Stimulated activated CD4-positive, alpha-beta T cell treated with anti-CD3 and anti-CD28 coated beads, TNF-alpha, amount 100 ng/mL, for 1 hour (primary cell): Measurements from ENCODE around the gene TSPAN9.

Experiments
- DNase-seq, 3 donors: peaks; one replicate each; pipeline ENCODE4 v3.0.0-alpha.2; 2020; ENCODE audit warnings: low read depth in 3 of 3, low spot score in 1 of 3

Gene TSPAN9

GRCh38 chr12:3075315-3075714 is 1.9 kb upstream of the TSPAN9 start:
- DNase-seq: no peak

- DNase-seq: peak in 1 of 3 donors; percentile 4
Observed at GRCh38 chr12:3077572-3078081, 448 bp downstream of the TSPAN9 start.

DNA sequence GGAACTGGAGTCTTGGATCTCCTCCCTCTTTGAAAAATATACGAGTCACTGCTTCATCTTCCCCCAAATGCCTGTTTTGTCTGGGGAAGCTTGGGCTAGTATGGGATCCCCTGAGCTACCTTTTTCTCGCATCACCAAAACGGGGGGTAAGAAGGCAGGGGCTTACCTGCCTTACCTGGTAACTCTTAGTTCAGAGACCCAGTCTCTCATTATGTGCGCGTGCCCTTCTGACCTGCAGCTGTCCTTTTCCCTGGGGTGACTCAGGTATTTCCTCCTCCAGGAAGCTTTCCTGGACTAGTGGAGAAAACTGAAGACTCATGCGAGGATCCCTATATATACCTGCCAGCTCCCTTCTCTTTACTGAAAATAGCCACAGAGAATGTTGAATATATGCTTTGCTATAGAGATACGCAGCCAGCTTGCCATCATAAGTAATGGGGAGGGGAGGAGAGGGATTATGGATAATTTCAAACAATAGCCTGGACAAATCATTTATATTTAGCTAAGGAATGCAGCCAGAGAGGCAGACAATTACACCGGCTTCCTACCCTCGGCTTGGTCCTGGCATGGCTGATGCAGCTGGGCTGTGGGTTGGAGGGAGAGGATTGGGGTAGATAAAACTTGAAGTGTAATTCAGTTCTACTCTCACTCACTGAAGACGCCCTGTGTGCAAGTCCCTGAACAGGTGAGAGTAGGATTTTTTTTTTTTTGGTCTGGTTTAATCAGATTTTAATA is 1.1 kb downstream of the TSPAN9 start:
- DNase-seq: no peak

- DNase-seq: no peak
Observed at GRCh38 chr12:3081091-3081490, 3.9 kb downstream of the TSPAN9 start.

GRCh38 chr12:3081886-3082285 is 4.7 kb downstream of the TSPAN9 start:
- no peak for DNase-seq

GRCh38 chr12:3083241-3083920 is 6.2 kb downstream of the TSPAN9 start:
- no peak for DNase-seq

DNA sequence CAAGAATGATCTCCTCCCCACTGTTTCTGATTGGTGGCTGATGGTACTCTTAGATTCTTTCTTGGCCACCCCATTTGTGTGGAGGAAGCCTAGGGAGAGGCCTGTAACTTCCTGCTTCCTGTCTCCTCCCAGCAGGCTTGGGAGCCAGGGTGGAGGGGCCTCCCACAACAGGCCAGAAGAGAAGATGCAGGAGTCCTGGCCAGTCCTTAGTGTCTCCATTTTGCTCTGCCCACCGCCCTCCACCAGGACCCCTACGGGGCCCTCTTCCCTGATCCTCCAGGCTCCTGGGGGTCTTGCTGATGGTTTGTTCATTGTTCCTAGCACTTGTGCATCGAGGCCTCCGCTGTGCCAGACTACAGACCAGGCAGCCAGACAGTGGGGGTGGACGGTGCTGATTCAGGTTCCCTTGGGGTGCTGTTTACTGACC is 6.8 kb downstream of the TSPAN9 start:
- DNase-seq: no peak

DNA sequence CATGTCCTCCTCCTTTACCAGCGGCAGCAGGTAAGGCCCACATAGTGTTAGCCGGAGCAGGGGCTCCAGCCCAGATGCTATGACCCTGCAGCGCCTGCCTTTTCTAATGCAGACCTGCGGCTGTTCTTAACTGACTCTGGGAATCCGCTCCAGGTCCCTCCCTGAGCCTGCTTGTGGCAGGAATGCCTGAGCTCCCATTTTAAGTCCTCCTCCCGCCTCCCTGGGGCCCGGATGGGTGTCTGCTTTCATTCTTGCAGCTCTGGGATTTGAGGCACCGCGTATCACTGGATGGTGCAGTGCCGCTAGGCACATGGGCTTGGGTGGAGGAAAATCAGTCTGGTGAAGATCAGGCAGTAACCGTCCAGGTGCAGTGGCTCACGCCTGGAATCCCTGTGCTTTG is 7.6 kb downstream of the TSPAN9 start:
- DNase-seq: no peak

DNA sequence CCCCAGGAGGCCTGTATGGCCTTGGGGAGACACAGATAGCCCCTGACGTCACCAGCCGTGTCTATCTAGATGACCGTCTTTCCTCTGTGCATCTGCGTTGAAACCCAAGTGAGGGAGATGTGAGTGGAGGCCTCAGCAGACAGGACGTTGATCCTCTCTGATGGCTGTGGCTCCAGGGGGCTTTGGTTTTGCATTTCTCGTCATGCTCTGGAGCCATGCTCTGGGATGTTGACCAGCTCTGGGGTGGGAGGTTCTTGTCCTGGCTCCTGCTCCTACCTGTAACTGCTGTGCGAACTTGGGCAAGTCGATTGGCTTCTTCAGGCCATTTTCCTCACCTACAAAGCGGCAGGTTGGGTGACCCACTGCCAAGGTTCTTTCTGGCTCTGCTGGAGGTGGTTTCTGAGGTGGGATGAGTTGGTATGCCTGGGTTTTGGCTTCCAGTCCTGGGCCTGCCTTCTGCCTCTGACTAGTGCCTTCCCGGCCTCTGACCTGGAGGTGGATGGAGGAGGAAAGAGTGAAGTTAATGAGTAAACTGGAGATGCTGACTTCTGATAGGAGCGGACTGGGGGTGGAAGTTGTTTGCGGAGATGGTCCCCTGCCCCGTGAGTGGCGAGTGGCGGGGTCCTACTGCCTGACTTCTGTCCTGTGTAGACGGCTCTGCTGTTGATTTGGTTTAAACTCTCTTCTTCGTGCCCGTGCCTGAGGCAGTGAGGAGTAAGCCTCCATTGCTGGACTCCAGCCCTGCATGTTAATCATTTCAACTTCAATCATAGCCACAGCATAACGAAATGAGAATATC is 8.4 kb downstream of the TSPAN9 start:
- no peak for DNase-seq

DNA sequence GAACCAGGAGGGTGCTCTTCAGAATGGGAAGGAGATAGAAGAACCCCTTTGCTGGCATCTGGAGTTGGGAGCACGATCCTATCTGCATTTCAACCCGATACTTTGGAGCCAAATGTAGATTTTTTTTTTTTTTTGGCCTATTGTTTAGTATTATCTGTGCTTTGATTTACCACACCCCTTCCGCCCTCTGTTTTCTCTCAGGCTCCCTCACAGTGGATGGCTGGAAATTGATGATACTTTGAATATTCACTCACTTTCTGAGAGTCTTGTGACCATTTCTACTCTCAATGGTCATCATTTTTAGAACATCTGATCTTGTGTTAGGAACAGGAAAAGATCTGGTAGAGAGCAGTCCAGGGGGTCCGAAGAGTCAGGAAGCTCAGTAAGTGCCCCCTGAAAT is 9.0 kb downstream of the TSPAN9 start:
- no peak for DNase-seq

DNA sequence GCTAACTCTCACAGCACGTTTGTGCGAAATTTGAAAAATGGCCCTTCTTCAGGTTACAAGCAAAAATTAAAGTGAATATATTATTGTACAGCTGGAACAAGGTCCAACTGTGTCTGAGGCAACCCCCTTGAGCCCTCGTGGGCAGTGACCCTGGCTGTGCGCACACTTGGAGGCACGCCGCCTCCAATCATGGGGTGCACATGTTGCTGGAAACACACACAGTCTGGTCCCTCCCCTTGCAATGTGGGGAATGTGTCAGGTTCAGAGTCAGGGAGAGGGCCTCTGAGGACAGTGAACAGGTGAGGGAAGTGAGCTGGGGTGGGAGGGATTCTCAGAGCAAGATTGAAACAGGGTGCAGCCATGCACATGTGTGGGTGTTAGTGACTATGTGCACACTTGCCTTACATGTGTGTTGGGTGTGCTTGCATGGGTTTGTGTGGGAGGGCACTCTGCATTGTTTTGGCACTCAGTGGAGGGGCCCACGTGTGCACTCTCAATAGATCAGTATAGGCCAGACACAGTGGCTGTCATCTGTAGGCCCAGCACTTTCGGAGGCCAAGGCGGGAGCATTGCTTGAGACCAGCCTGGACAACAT is 9.6 kb downstream of the TSPAN9 start:
- DNase-seq: no peak

DNA sequence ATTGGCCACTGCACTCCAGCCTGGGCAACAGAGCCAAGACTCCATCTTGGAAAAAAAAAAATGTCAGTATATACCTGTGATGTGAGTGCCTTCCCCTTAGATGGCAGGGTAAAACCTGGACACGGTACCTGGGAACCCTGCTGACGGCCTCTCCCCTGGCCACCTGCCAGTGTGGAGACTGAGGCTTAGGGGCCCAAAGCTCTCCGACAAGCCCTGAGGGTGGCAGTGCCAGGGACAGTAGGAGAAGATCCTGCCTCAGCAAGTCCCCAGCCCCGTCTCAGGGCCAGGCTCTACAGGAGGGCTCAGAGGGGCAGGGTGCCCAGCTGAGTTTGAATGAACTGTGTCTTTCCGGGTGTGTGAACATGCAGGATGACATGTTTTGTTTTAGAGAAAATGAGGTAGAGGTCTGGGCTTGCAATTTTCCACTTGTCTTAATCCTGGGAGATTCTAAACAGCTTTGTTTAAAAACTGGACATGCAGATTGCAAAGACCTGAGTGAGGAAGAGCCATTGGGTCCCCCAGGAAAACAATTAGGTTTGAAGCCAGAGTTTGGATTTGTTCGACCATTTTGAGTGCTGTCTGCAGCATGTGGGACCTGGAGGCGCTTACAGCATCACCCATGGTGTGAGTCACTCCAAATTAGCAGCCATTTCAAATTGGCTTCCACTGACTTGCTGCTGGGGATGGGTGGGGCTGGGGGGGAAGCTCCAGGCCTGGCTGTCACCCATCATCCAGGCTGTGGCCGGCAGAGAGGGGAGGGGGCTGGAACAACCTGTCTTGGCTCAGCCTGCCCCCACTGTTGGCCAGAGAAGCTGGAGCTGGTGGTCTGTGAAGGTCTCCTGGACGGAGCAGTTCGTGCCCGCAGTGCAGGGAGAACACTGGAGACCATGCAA is 10.8 kb downstream of the TSPAN9 start:
- DNase-seq: no peak

DNA sequence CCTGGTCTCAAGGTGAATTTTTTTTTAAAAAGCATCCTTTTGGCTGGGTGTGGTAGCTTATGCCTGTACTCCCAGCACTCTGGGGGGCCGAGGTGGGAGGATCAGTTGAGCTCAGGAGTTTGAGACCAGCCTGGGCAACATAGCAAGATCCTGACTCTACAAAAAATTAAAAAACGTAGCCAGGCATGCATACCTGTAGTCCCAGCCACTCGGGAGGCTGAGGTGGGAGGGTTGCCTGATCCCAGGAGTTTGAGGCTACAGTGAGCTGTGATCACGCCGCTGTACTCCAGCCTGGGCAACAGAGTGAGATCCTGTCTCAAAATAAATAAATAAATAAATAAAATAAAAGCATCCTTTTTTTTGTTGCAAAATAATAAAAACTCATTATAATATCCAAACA is 12.4 kb downstream of the TSPAN9 start:
- no peak for DNase-seq

GRCh38 chr12:3090240-3091037 is 13.3 kb downstream of the TSPAN9 start:
- no peak for DNase-seq

DNA sequence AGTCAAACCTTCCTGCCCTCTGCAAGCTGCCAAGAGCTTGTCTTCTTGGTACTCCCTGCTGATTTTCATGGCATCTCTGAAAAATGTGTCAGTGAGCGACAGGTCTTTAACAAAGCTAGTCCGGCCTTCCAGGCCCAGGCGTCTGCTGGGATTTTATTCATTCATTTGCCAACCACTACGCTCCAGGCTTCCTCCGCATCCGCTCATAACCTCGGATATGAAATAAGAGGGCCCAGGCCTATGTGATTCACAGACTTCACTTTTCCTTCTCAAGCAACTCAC is 13.8 kb downstream of the TSPAN9 start:
- no peak for DNase-seq

DNA sequence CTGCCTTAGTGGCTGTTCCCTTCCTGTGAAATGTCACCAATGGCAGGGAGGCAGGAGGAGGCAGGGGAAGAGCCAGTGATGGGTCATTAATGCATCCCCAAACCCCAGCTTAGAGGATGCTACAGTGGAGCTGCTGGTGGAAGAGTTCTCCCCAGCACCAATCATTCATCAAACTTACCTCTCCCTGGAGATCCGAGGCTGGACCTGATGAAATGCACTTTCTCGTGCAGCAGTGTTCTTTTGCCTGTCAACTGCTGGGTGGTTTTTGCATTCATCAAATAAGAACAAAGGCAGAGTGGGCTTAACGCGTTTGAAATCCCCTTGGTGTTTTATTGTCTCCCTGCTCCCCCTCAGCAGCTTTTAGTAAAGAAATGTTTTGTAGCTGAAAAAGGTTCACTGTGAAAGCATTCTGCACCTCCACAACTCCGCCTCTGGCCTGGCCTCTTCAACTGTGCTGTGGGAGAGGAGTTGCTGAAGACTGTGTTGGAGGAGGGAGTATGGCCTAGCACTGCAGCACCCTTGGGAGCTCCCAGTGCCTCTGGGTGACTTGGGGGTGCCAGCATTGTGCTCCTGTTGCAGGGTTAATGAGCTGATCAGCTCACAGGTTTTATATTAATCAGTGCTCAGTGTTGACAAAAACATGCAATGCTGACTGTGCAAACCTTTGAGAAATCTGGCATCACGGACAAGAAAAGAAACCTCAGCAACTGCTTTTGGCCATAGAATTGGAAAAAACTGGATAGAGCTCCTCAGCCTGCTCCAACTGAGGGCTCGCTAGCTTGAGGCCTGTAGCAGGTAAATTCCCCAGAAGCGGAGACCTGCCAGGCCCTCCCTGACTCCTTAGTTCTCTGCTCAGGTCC is 14.4 kb downstream of the TSPAN9 start:
- no peak for DNase-seq

DNA sequence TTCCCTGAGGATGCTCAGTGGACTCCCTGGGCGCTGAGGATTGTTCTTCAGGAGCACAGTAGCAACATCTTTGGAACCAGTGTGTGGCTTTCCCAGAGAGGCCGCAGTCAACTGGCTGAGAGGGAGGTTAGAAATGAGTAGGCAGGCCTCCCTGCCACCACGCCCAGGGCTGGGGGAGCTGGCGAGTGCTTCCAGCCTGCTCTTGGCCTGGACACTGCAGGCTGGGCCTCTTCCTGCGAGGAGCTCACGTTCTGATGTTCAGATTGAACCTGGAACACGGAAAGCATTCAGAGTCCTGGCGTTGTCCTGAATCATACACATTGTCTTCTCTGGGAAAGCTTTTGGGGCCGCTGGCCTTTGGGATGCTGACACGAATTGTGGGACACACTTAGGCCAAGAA is 15.6 kb downstream of the TSPAN9 start:
- no peak for DNase-seq

- DNase-seq: no peak
Observed at GRCh38 chr12:3097186-3097804, 20.1 kb downstream of the TSPAN9 start.
